Thoracic aorta (tissue), 2 donors: ENCODE measurements around the gene SIMC1. TPM values are rescaled to one million over a fixed set of nuclear protein-coding genes. Genes with fewer than 3 reads are reported as not detected.

ENCODE experiments used
- ATAC-seq: fragments of 150-250 bp; one replicate; pipeline ENCODE4 v1.8.0; 2017; ENCODE audit warnings: low read depth; ENCODE audit not compliant: insufficient number of reproducible peaks, low FRiP score
- DNase-seq: peaks from one replicate; pipeline ENCODE4 v3.0.0-alpha.2; 2020; ENCODE audit warnings: low spot score
- H3K27ac ChIP-seq, 2 donors: fragments of 200-600 bp; sonication (generic); 1 replicate in 1 of 2; 2 replicates in 1 of 2; pipeline ENCODE4 v1.5.1; 2016; ENCODE audit warnings: mild to moderate bottlenecking in 2 of 2, moderate library complexity in 2 of 2
- H3K27me3 ChIP-seq: fragments of 200-600 bp; sonication (generic); replicated peaks from 2 replicates; pipeline ENCODE4 v1.6.0; 2016; ENCODE audit warnings: mild to moderate bottlenecking; ENCODE audit not compliant: insufficient read depth
- H3K36me3 ChIP-seq: fragments of 200-600 bp; sonication (generic); one replicate; pipeline ENCODE4 v1.5.1; 2016
- H3K4me1 ChIP-seq, 2 donors: fragments of 200-600 bp; sonication (generic); 1 replicate in 1 of 2; 2 replicates in 1 of 2; pipeline versions ENCODE4 v1.5.1 to v1.6.0; 2016; ENCODE audit warnings: low read depth in 2 of 2, mild to moderate bottlenecking in 1 of 2; ENCODE audit not compliant: control insufficient read depth in 1 of 2
- H3K4me3 ChIP-seq: fragments of 200-600 bp; sonication (generic); 2 replicates; pipeline ENCODE4 v1.5.1; 2016; ENCODE audit warnings: mild to moderate bottlenecking
- H3K9me3 ChIP-seq: fragments of 200-600 bp; sonication (generic); 2 replicates; pipeline ENCODE4 v1.5.1; 2016
- CTCF ChIP-seq: fragments of 200-600 bp; sonication (generic); IDR thresholded peaks from one replicate; pipeline ENCODE4 v1.5.1; 2019; ENCODE audit warnings: antibody characterized with exemption
- total RNA-seq, 2 donors: library from RNA; depleted of rRNA; stranded (reverse); fragments of >200 nt; gene quantifications; one replicate each; pipeline versions ENCODE4 v1.1.0 to v1.2.3, GENCODE V29; 2016

The SIMC1 gene
- total RNA-seq, 2 donors from 2014 or later, result 17.7 to 20.3 TPM

- Histone ChIP-seq H3K27ac (no peak overlapping the region), H3K36me3 (peaks cover 9% of the 10 kb centered on the region), H3K4me3 (no peak overlapping the region), H3K9me3 (no peaks in the 10 kb centered on the region), H3K4me1 (no peaks in the 10 kb centered on the region), H3K27me3 (no peaks in the 10 kb centered on the region)
- no peak for TF ChIP-seq CTCF
- DNase-seq (no peak), ATAC-seq (no peak)
Observed at GRCh38 chr5:176320577-176320976, 82.4 kb downstream of the SIMC1 start.

DNA sequence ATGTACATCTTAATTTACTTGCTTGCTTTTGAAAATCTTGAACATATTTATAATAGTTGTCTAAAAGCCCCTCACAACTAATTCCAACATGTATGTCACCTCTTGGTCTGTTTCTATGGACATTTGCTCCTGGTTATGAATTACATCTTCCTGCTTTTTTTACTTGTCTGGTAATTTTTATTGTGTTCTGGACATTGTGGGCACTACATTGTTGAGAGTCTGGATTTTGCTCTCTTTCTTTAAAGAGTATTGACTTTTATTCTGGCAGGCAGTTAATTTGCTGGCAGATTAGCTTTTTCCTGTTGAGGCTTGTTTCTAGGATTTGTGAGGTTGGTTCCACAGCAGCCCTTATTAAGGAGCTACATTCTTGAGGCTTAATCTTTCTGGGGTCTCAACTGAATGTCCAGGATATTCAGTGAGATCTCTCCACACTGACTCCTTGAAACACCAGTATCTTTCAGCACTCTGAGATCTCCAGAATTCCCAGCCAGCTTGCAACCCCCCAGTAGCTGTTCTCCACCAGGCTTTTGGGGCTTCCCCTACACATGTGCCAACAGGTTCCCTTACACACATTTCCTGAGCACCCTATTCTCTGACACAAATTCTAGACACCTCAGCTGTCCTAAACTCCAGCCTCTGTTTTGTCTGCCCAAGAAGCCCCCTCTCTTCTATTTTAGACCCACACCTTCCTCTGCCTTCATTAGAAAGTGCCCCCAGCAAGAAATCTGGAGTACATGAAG is 96.0 kb downstream of the SIMC1 start:
- Histone ChIP-seq H3K4me3 (no peak overlapping the region), H3K9me3 (peaks cover 3% of the 10 kb centered on the region), H3K27ac (no peak overlapping the region), H3K27me3 (no peaks in the 10 kb centered on the region), H3K36me3 (no peaks in the 10 kb centered on the region), H3K4me1 (no peaks in the 10 kb centered on the region)
- TF ChIP-seq CTCF, result no peak
- DNase-seq (no peak), ATAC-seq (no peak)

DNA sequence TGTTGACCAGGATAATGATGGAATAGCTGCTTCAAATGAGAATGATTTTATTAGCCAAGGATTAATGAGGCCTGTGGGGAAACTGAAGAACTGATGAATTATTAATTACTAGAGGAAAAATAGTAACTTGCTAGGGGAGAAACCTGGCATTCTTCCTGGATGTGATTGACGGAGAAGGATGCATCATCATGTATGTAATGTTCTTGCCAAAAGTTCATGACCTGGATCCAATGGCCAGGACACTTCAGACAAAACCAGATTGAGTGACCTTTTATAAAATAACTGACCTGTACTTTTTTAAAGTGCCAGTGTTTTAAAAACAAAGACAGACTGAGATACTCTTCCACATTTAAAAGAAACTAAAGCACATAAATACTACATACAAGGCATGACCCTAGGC is 99.7 kb downstream of the SIMC1 start:
- Histone ChIP-seq H3K27me3 (no peaks in the 10 kb centered on the region), H3K36me3 (no peaks in the 10 kb centered on the region), H3K9me3 (peaks cover 3% of the 10 kb centered on the region), H3K4me3 (no peak overlapping the region), H3K27ac (no peak overlapping the region), H3K4me1 (no peaks in the 10 kb centered on the region)
- no peak for TF ChIP-seq CTCF
- DNase-seq (no peak), ATAC-seq (no peak)

DNA sequence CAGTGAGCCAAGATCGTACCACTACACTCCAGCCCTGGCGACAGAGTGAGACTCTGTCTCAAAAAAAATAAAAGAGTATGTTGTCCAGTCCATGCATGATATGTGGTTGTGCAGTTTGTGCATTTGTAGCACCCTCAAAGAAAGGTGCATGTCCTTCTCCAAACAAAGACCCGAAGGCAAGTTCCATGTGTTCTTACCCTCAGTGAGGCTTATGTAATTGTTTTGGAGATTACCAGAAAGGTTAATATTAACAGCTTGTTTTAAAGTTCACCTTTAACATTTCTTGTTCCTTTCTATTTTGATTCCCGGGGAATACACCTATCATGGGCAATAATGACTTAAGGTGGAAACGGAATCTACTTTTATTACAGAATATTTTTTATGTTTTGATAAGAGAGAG is 101.1 kb downstream of the SIMC1 start:
- no peaks in the 10 kb centered on the region for H3K36me3 ChIP-seq
- no peak for TF ChIP-seq CTCF
- no peaks in the 10 kb centered on the region for H3K9me3 ChIP-seq
- H3K27ac ChIP-seq, result no peak overlapping the region
- no peaks in the 10 kb centered on the region for H3K4me1 ChIP-seq
- no peak for DNase-seq
- H3K27me3 ChIP-seq, result no peaks in the 10 kb centered on the region
- no peak for ATAC-seq
- H3K4me3 ChIP-seq, result no peak overlapping the region

DNA sequence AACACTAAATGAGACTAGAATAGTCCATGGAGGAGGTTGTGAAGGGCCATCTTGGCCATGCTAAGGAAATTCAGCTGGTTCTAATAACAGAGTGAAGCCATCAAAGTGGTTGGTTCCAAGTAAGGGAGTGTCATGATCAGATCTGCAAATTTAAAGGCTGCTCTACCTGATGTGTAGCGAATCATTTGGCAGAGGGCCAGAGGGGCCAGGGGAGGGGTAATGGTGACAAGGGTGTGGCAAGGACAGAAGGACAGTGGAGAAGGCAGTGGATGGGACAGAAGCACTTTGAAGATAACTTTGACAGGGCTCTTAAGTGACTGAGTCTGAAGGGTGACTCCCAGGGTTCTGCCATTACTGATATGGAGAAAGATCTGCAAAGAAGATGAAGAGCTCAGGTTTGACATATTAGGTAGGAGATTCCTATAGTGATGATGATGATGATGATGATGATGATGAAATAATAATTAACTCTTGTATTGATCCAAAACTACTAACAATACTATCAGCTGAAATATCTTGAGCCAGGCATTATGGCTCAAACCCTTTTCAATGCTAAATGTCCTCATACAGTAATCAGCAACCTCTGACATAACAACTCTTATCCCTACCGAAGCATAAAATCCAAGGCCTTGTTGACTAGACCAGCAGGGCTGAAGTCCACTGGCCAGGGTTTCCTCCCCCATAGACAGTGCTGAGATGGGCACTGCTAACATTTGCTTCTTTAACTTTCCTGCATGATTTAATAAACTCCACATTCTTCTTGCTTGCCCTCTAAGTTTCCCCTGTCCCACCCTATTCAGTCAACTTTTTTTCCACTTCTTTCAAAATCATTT is 103.3 kb downstream of the SIMC1 start:
- H3K27ac ChIP-seq, result no peak overlapping the region
- TF ChIP-seq CTCF, result no peak
- no peaks in the 10 kb centered on the region for H3K9me3 ChIP-seq
- no peak for ATAC-seq
- H3K4me3 ChIP-seq, result no peak overlapping the region
- peaks cover 11% of the 10 kb centered on the region for H3K36me3 ChIP-seq
- H3K27me3 ChIP-seq, result no peaks in the 10 kb centered on the region
- H3K4me1 ChIP-seq, result no peaks in the 10 kb centered on the region
- no peak for DNase-seq
